GM21447 (cell line): Measurements from ENCODE around the gene S100A7.

Experiments used
- ATAC-seq: cut with Tn5 transposase; IDR thresholded peaks from one replicate; pipeline ENCODE4 v1.9.1; 2021; ENCODE audit not compliant: unreplicated experiment

S100A7 gene

GRCh38 chr1:153460551-153460950, at the start of gene S100A7:
Gene S100A7, minus strand, starts transcription at chr1:153460651. Its CDS starts 1,638 bp downstream, at chr1:153459013.
- ATAC-seq = no peak

GRCh38 chr1:153509729-153510354, 49.4 kb upstream of the S100A7 start:
- no peak for ATAC-seq

- no peak for ATAC-seq
Observed at GRCh38 chr1:153509036-153509435, 48.6 kb upstream of the S100A7 start.

- no peak for ATAC-seq
Observed at GRCh38 chr1:153507926-153508583, 47.6 kb upstream of the S100A7 start.

- no peak for ATAC-seq
Observed at GRCh38 chr1:153506831-153507413, 46.5 kb upstream of the S100A7 start.

- ATAC-seq = no peak
Observed at GRCh38 chr1:153506386-153506785, 45.9 kb upstream of the S100A7 start.

- ATAC-seq = no peak
Observed at GRCh38 chr1:153505576-153505975, 45.1 kb upstream of the S100A7 start.

- ATAC-seq = no peak
Observed at GRCh38 chr1:153503766-153504165, 43.3 kb upstream of the S100A7 start.

GRCh38 chr1:153498746-153499145, 38.3 kb upstream of the S100A7 start:
- ATAC-seq = no peak

- no peak for ATAC-seq
Observed at GRCh38 chr1:153495536-153495935, 35.1 kb upstream of the S100A7 start.

- ATAC-seq = no peak
Observed at GRCh38 chr1:153494976-153495535, 34.6 kb upstream of the S100A7 start.

GRCh38 chr1:153493343-153493960, 33.0 kb upstream of the S100A7 start:
- no peak for ATAC-seq

- no peak for ATAC-seq
Observed at GRCh38 chr1:153490272-153491051, 30.0 kb upstream of the S100A7 start.

GRCh38 chr1:153488731-153489130, 28.3 kb upstream of the S100A7 start:
- no peak for ATAC-seq

- ATAC-seq = no peak
Observed at GRCh38 chr1:153487707-153488106, 27.3 kb upstream of the S100A7 start.

- ATAC-seq = no peak
Observed at GRCh38 chr1:153485863-153486262, 25.4 kb upstream of the S100A7 start.

GRCh38 chr1:153483776-153484175, 23.3 kb upstream of the S100A7 start:
- ATAC-seq = no peak

GRCh38 chr1:153481124-153481523, 20.7 kb upstream of the S100A7 start:
- ATAC-seq = no peak

- ATAC-seq = no peak
Observed at GRCh38 chr1:153478692-153479618, 18.5 kb upstream of the S100A7 start.
